K562 (cell line): Measurements from ENCODE around the gene DIRAS3. TPM values are rescaled to one million over a fixed set of nuclear protein-coding genes. Genes with fewer than 3 reads are reported as not detected.

Experiments used
- FOXK1 ChIP-seq: sonication (generic); formaldehyde crosslinking; IDR thresholded peaks from 2 replicates; pipeline ENCODE4 v1.8.0; 2022; ENCODE audit warnings: missing genetic modification reagents, mild to moderate bottlenecking, borderline replicate concordance
- IRF9 ChIP-seq: fragments of 450-650 bp; IDR thresholded peaks from 2 replicates; pipeline ENCODE4 v1.6.1; 2016; ENCODE audit warnings: missing biosample characterization, missing genetic modification characterization
- MGA ChIP-seq: fragments of 450-650 bp; IDR thresholded peaks from 2 replicates; pipeline ENCODE4 v1.6.1; 2016; ENCODE audit warnings: mild to moderate bottlenecking, moderate library complexity
- RBFOX2 ChIP-seq: fragments of 200-400 bp; formaldehyde crosslinking; IDR thresholded peaks from 2 replicates; pipeline ENCODE4 v1.6.1; 2017; ENCODE audit warnings: low read depth, mild to moderate bottlenecking, low read length, moderate library complexity
- RBM15 ChIP-seq: fragments of 200-400 bp; formaldehyde crosslinking; IDR thresholded peaks from 2 replicates; pipeline ENCODE4 v1.6.1; 2018; ENCODE audit warnings: mild to moderate bottlenecking, low read length, moderate library complexity; ENCODE audit not compliant: insufficient read depth
- UBTF ChIP-seq, 2 experiments: IDR thresholded peaks; 2 replicates each; pipeline ENCODE4 v1.6.1; 2012; ENCODE audit warnings: improper control_type of control experiment in 2 of 2, low read depth in 2 of 2, low read length in 2 of 2, borderline replicate concordance in 1 of 2
- USF1 ChIP-seq: sonication (generic); formaldehyde crosslinking; IDR thresholded peaks from 2 replicates; pipeline ENCODE4 v1.9.0; 2022; ENCODE audit warnings: mild to moderate bottlenecking, missing genetic modification reagents
- ZBTB17 ChIP-seq: fragments of 450-650 bp; formaldehyde crosslinking; IDR thresholded peaks from 2 replicates; pipeline ENCODE4 v1.4.0; 2020; ENCODE audit warnings: mild to moderate bottlenecking
- ZNF583 ChIP-seq: fragments of 250-450 bp; sonication (Bioruptor Pico); IDR thresholded peaks from 2 replicates; pipeline ENCODE4 v1.4.0; 2020
- polyA plus RNA-seq, 8 experiments: library from polyadenylated mRNA; depleted of rRNA in 4 of 8; stranded (reverse) in 5 of 8; unstranded in 3 of 8; fragments of >200 nt; fragmentation: Nextera tagmentation in 2 of 8; fragmentation: Illumina TruSeq in 1 of 8; extraction: Ambion mirVana in 2 of 8; extraction: Trizol in 1 of 8; gene quantifications; 2 replicates each; pipeline versions ENCODE4 v1.2.1 to v1.2.3, GENCODE V29; 2011 to 2014; ENCODE audit warnings: inconsistent platforms in 1 of 8, missing spikeins in 1 of 8
- total RNA-seq, 7 experiments: library from RNA; depleted of rRNA in 6 of 7; stranded (reverse); fragments of >200 nt in 6 of 7; fragmentation: Illumina TruSeq in 2 of 7; extraction: Trizol in 2 of 7; gene quantifications; 2 replicates each; pipeline versions ENCODE4 v1.2.1 to v1.2.3, GENCODE V29; 2011 to 2021; ENCODE audit warnings: low replicate concordance in 1 of 7

Gene DIRAS3
- total and polyA plus RNA-seq, 9 of the 15 experiments (the other 6 are each of a cell fraction or from before 2014, with no cell fraction given), result 7.9 to 96.1 (median 41.7) TPM

- TF ChIP-seq MGA (peak; percentile 61; the same call in 1 of the 2 replicates), FOXK1 (CRISPR knock-in tag) (0 out of 2 replicates have a peak, but pooled peaks have one; percentile 25), RBM15 (no peak), RBFOX2 (peak; percentile 61), ZBTB17 (CRISPR knock-in tag) (peak; percentile 61; the same call in 1 of the 2 replicates), IRF9 (tag) (no peak), UBTF (IDR thresholded peaks at IDR 0.05; ENCODE audit: borderline replicate concordance in 1 of 2, low read depth in 2 of 2, low read length in 2 of 2) (0 out of 4 replicates have a peak, but pooled peaks of 1 of the 2 experiments have one; percentile 47), ZNF583 (CRISPR knock-in tag) (no peak), USF1 (CRISPR knock-in tag) (0 out of 2 replicates have a peak, but pooled peaks have one; percentile 24)
Measured at GRCh38 chr1:68046885-68047658, 3.4 kb downstream of the DIRAS3 start (continued).
